Hepatocyte (in vitro differentiated cells): ENCODE measurements around the gene PLCB4. TPM values are rescaled to one million over a fixed set of nuclear protein-coding genes. Genes with fewer than 3 reads are reported as not detected.

Source experiments
- DNase-seq: peaks from one replicate; pipeline ENCODE4 v3.0.0-alpha.2; 2016; ENCODE audit warnings: low spot score
- H2AFZ ChIP-seq: fragments of 200-600 bp; sonication (generic); 2 replicates; pipeline ENCODE4 v1.6.0; 2016; ENCODE audit warnings: antibody characterized with exemption, mild to moderate bottlenecking
- H3K27ac ChIP-seq: fragments of 200-600 bp; sonication (generic); 2 replicates; pipeline ENCODE4 v1.5.1; 2016; ENCODE audit warnings: mild to moderate bottlenecking
- H3K27me3 ChIP-seq: fragments of 200-600 bp; sonication (generic); 2 replicates; pipeline ENCODE4 v1.6.1; 2016
- H3K36me3 ChIP-seq: fragments of 200-600 bp; sonication (generic); replicated peaks from 2 replicates; pipeline ENCODE4 v1.5.1; 2016; ENCODE audit warnings: low read depth; ENCODE audit not compliant: insufficient read depth
- H3K4me1 ChIP-seq: fragments of 200-600 bp; sonication (generic); 2 replicates; pipeline ENCODE4 v1.5.1; 2016; ENCODE audit warnings: mild to moderate bottlenecking, moderate library complexity; ENCODE audit not compliant: insufficient read depth
- H3K4me2 ChIP-seq: fragments of 200-600 bp; sonication (generic); 2 replicates; pipeline ENCODE4 v1.6.0; 2016
- H3K4me3 ChIP-seq: fragments of 200-600 bp; sonication (generic); 2 replicates; pipeline ENCODE4 v1.5.1; 2016; ENCODE audit warnings: mild to moderate bottlenecking
- H3K79me2 ChIP-seq: fragments of 200-600 bp; sonication (generic); 2 replicates; pipeline ENCODE4 v1.6.0; 2017; ENCODE audit warnings: mild to moderate bottlenecking
- H3K9me2 ChIP-seq: fragments of 200-600 bp; sonication (generic); replicated peaks from 2 replicates; pipeline ENCODE4 v1.6.0; 2017; ENCODE audit warnings: mild to moderate bottlenecking; ENCODE audit not compliant: insufficient read depth
- H3K9me3 ChIP-seq: fragments of 200-600 bp; sonication (generic); 2 replicates; pipeline ENCODE4 v1.5.1; 2016; ENCODE audit warnings: low read depth, mild to moderate bottlenecking
- H4K20me1 ChIP-seq: fragments of 200-600 bp; sonication (generic); 2 replicates; pipeline ENCODE4 v1.6.0; 2016; ENCODE audit warnings: mild to moderate bottlenecking; ENCODE audit not compliant: insufficient read depth, poor library complexity, severe bottlenecking
- EZH2 ChIP-seq: fragments of 200-600 bp; sonication (generic); IDR thresholded peaks from 2 replicates; pipeline ENCODE4 v1.6.1; 2016; ENCODE audit warnings: antibody characterized with exemption, mild to moderate bottlenecking, borderline replicate concordance
- EZH2phosphoT487 ChIP-seq: fragments of 200-600 bp; sonication (generic); IDR thresholded peaks from one replicate; pipeline ENCODE4 v1.6.1; 2018; ENCODE audit warnings: antibody characterized with exemption, mild to moderate bottlenecking, low read depth, moderate library complexity; ENCODE audit not compliant: unreplicated experiment, severe bottlenecking
- WGBS: methylation state at CpG from one replicate; pipeline ENCODE4 v1.1.6; 2016; ENCODE audit warnings: low lambda C conversion rate; ENCODE audit errors: missing lambda C conversion rate; 5-methylcytosine and 5-hydroxymethylcytosine counted together
- polyA plus RNA-seq: library from polyadenylated mRNA; unstranded; fragments of >200 nt; fragmentation: Nextera tagmentation; extraction: Ambion mirVana; gene quantifications from 2 replicates; pipeline ENCODE4 v1.2.1, GENCODE V29; 2016
- total RNA-seq: library from RNA; depleted of rRNA; stranded (reverse); fragments of >200 nt; gene quantifications from 2 replicates; pipeline ENCODE4 v1.2.3, GENCODE V29; 2014
- TF ChIP-seq, protein P1 (sequence below): fragments of 200-600 bp; sonication (generic); IDR thresholded peaks from 2 replicates; pipeline ENCODE4 v1.5.1; 2016; ENCODE audit warnings: antibody characterized with exemption, mild to moderate bottlenecking; ENCODE audit not compliant: poor library complexity

PLCB4 gene
- total and polyA plus RNA-seq, 2 experiments from 2014 or later: 6.4 to 15.0 TPM

DNA sequence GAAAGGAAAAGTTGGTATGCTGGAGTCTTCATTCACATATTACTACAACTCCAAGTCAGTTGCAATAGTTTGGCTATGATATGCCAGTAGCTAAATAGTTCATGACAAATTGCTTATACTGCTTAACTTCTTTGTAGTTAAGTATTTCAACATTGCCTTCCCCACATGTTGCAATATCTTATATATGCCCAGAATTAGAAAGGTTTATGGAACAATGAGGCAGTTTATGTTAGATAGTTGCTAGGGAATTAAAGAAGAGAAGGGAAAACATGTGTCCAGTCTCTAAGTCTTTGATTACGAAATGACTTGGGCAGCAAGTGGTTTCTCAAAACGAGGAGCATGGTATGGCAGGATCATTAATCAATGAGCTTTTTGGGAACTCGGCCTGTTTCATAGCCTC lies 145.8 kb downstream of the PLCB4 start:
- DNase-seq: peak; percentile 11
- WGBS: 54% methylated on average over 3 of the region's 3 CpGs
- H3K4me2 ChIP-seq: no peak overlapping the region

DNA sequence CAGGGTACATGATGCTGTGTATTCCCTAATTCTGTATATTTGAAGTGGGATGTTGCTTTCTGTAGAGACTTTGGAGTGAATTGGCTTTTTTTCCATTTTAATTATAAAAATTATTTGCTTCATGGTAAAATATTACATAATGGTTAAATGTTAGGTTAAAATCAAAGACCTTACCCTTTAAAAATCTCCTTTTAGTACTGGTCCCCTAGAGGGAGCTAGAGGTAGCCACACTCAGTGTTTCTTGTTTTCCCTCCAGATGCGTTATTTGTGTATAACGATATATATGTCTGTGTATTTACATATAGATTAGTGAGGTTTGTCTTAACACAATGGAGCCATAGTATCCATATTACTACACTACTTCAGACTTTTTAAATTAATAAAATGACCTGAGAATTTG lies 146.7 kb downstream of the PLCB4 start:
- Histone ChIP-seq H3K9me3 (no peaks in the 10 kb centered on the region), H3K4me1 (no peaks in the 10 kb centered on the region), H3K36me3 (no peaks in the 10 kb centered on the region), H3K4me2 (no peak overlapping the region), H3K79me2 (no peaks in the 10 kb centered on the region), H3K27me3 (no peaks in the 10 kb centered on the region), H3K9me2 (no peaks in the 10 kb centered on the region), H2AFZ (no peak overlapping the region), H4K20me1 (no peaks in the 10 kb centered on the region), H3K4me3 (no peak overlapping the region), H3K27ac (no peak overlapping the region)
- WGBS: 62% methylated on average over 2 of the region's 2 CpGs
- DNase-seq: peak; percentile 13
- no peak for TF ChIP-seq EZH2phosphoT487
- TF ChIP-seq, protein P1, sequence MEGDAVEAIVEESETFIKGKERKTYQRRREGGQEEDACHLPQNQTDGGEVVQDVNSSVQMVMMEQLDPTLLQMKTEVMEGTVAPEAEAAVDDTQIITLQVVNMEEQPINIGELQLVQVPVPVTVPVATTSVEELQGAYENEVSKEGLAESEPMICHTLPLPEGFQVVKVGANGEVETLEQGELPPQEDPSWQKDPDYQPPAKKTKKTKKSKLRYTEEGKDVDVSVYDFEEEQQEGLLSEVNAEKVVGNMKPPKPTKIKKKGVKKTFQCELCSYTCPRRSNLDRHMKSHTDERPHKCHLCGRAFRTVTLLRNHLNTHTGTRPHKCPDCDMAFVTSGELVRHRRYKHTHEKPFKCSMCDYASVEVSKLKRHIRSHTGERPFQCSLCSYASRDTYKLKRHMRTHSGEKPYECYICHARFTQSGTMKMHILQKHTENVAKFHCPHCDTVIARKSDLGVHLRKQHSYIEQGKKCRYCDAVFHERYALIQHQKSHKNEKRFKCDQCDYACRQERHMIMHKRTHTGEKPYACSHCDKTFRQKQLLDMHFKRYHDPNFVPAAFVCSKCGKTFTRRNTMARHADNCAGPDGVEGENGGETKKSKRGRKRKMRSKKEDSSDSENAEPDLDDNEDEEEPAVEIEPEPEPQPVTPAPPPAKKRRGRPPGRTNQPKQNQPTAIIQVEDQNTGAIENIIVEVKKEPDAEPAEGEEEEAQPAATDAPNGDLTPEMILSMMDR: peak; percentile 43

More for the DNA sequence above, 145.8 kb downstream of the PLCB4 start:
- H2AFZ ChIP-seq: no peak overlapping the region
- no peaks in the 10 kb centered on the region for H3K9me2 ChIP-seq
- H3K27ac ChIP-seq: no peak overlapping the region
- no peaks in the 10 kb centered on the region for H4K20me1 ChIP-seq
- H3K36me3 ChIP-seq: no peaks in the 10 kb centered on the region
- H3K79me2 ChIP-seq: no peaks in the 10 kb centered on the region
- TF ChIP-seq EZH2phosphoT487 (no peak), EZH2 (no peak)
- TF ChIP-seq, protein P1: no peak
- no peaks in the 10 kb centered on the region for H3K27me3 ChIP-seq
- no peaks in the 10 kb centered on the region for H3K9me3 ChIP-seq
- no peaks in the 10 kb centered on the region for H3K4me1 ChIP-seq
- H3K4me3 ChIP-seq: no peak overlapping the region

DNA sequence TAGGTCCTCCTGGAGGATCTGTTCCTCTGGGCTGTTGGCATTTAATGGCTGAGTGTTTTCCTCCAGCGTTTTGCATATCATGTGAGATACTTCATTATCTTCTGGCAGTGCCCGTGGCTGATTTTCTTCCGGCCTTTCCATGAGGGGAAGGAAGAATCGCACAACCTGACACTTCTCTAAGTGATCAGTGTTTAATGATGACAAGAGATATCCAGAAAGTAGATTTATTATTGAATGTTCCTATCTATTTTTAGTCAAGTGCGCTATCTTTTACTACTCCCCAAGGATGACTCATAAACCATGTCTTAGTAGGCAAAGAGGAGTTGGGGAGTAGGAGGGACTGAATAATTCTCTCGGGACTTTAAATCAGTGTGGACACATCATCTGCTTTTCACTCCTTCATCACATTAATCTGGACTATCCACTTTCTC lies 149.7 kb downstream of the PLCB4 start:
- DNase-seq: no peak
- no peak for TF ChIP-seq EZH2phosphoT487
- no peak for TF ChIP-seq EZH2
- TF ChIP-seq, protein P1: no peak
- Histone ChIP-seq H3K4me1 (no peaks in the 10 kb centered on the region), H3K9me3 (no peaks in the 10 kb centered on the region), H4K20me1 (no peaks in the 10 kb centered on the region), H3K27ac (no peak overlapping the region), H3K4me2 (no peak overlapping the region), H3K4me3 (no peak overlapping the region), H3K27me3 (no peaks in the 10 kb centered on the region), H3K79me2 (no peaks in the 10 kb centered on the region), H3K9me2 (no peaks in the 10 kb centered on the region), H2AFZ (no peak overlapping the region), H3K36me3 (no peaks in the 10 kb centered on the region)
- 82% methylated on average over 6 of the region's 6 CpGs for WGBS
